ENCODE results near the gene CBX2.

GRCh38 chr17:79798299-79799173 is 20.6 kb downstream of the CBX2 start:
- TF ChIP-seq IRF3 (IDR thresholded peaks at IDR 0.05; ENCODE audit: low read depth, low read length) (no peak), SIN3A (IDR thresholded peaks at IDR 0.05; ENCODE audit: borderline replicate concordance, low read depth, low read length) (no peak), CTCF (IDR thresholded peaks at IDR 0.05) (no peak), TAF1 (IDR thresholded peaks at IDR 0.05; ENCODE audit: borderline replicate concordance, low read depth, low read length) (no peak), NFIC (IDR thresholded peaks at IDR 0.05; ENCODE audit: borderline replicate concordance) (no peak), POLR2AphosphoS5 (IDR thresholded peaks at IDR 0.05; ENCODE audit: low read depth, low read length) (no peak)

All from SK-N-SH (cell line).